ENCODE results near the gene KIF5A.

Gene KIF5A

DNA sequence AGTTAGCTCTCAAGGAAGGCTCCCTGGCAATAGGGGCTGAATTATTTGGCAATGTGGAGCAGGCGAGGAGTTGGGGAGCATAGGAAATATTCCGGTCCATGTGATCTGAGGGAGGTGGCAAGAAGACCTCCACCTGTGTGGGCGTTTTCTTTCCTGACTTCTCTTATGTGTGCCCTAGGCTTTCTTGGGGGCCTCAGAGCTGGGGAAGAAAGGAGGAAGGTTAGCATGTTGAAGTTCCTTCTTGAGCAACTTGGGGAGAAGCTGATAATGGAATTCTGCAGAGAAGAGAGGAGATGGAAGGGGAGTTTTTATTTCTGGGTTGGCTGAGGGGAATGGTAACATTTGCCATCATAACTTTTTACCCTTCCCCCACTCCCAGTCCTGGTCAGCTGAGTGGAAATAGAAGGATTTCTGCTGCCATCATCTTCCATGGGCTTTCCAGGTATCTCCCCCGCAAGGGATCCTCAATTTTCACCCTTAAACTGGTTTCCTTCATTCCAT is 56.0 kb downstream of the KIF5A start:
- Histone ChIP-seq H3K36me3 (ENCODE audit: insufficient read depth, insufficient read length, low read length) (peaks cover 52% of the 10 kb centered on the region), H3K9ac (ENCODE audit: insufficient read length, low read depth) (peak overlapping the region; percentile 91), H3K27me3 (ENCODE audit: insufficient read depth, insufficient read length) (no peaks in the 10 kb centered on the region), H3K4me3 (ENCODE audit: insufficient read length, low read depth) (peak overlapping the region; percentile 86), H3K9me3 (ENCODE audit: insufficient read depth, low read length) (no peaks in the 10 kb centered on the region), H3K4me1 (ENCODE audit: insufficient read depth, insufficient read length) (peaks cover 8% of the 10 kb centered on the region)
- TF ChIP-seq YY1 (IDR thresholded peaks at IDR 0.05; ENCODE audit: insufficient read depth, insufficient read length) (no peak), ZNF274 (IDR thresholded peaks at IDR 0.05; ENCODE audit: low read depth, low read length) (no peak), SUZ12 (IDR thresholded peaks at IDR 0.05; ENCODE audit: extremely low read depth, insufficient read depth, insufficient read length) (no peak)
- DNase-seq (ENCODE audit: low read depth, low spot score) = no peak

- no peaks in the 10 kb centered on the region for H3K9me3 ChIP-seq (ENCODE audit: insufficient read depth, low read length)
- peaks cover 46% of the 10 kb centered on the region for H3K36me3 ChIP-seq (ENCODE audit: insufficient read depth, insufficient read length, low read length)
- no peak for DNase-seq (ENCODE audit: low read depth, low spot score)
- peaks cover 8% of the 10 kb centered on the region for H3K4me1 ChIP-seq (ENCODE audit: insufficient read depth, insufficient read length)
- H3K9ac ChIP-seq (ENCODE audit: insufficient read length, low read depth) = no peak overlapping the region
- no peak overlapping the region for H3K4me3 ChIP-seq (ENCODE audit: insufficient read length, low read depth)
- no peaks in the 10 kb centered on the region for H3K27me3 ChIP-seq (ENCODE audit: insufficient read depth, insufficient read length)
- TF ChIP-seq YY1 (IDR thresholded peaks at IDR 0.05; ENCODE audit: insufficient read depth, insufficient read length) (no peak), SUZ12 (IDR thresholded peaks at IDR 0.05; ENCODE audit: extremely low read depth, insufficient read depth, insufficient read length) (no peak), ZNF274 (IDR thresholded peaks at IDR 0.05; ENCODE audit: low read depth, low read length) (no peak)
Measured at GRCh38 chr12:57606399-57606798, 56.6 kb downstream of the KIF5A start.

- H3K4me1 ChIP-seq (ENCODE audit: insufficient read depth, insufficient read length) = peaks cover 8% of the 10 kb centered on the region
- H3K9me3 ChIP-seq (ENCODE audit: insufficient read depth, low read length) = no peaks in the 10 kb centered on the region
- H3K27me3 ChIP-seq (ENCODE audit: insufficient read depth, insufficient read length) = no peaks in the 10 kb centered on the region
- no peak overlapping the region for H3K4me3 ChIP-seq (ENCODE audit: insufficient read length, low read depth)
- H3K9ac ChIP-seq (ENCODE audit: insufficient read length, low read depth) = peak overlapping the region; percentile 8
- DNase-seq (ENCODE audit: low read depth, low spot score) = no peak
- TF ChIP-seq YY1 (IDR thresholded peaks at IDR 0.05; ENCODE audit: insufficient read depth, insufficient read length) = no peak
- TF ChIP-seq ZNF274 (IDR thresholded peaks at IDR 0.05; ENCODE audit: low read depth, low read length) = no peak
- TF ChIP-seq SUZ12 (IDR thresholded peaks at IDR 0.05; ENCODE audit: extremely low read depth, insufficient read depth, insufficient read length) = no peak
- peaks cover 42% of the 10 kb centered on the region for H3K36me3 ChIP-seq (ENCODE audit: insufficient read depth, insufficient read length, low read length)
Measured at GRCh38 chr12:57606821-57607220, 57.0 kb downstream of the KIF5A start.

GRCh38 chr12:57607958-57608663 is 58.3 kb downstream of the KIF5A start:
- no peak overlapping the region for H3K9ac ChIP-seq (ENCODE audit: insufficient read length, low read depth)
- no peaks in the 10 kb centered on the region for H3K9me3 ChIP-seq (ENCODE audit: insufficient read depth, low read length)
- H3K36me3 ChIP-seq (ENCODE audit: insufficient read depth, insufficient read length, low read length) = peaks cover 32% of the 10 kb centered on the region
- no peak for DNase-seq (ENCODE audit: low read depth, low spot score)
- H3K4me1 ChIP-seq (ENCODE audit: insufficient read depth, insufficient read length) = peaks cover 12% of the 10 kb centered on the region
- H3K4me3 ChIP-seq (ENCODE audit: insufficient read length, low read depth) = no peak overlapping the region
- TF ChIP-seq SUZ12 (IDR thresholded peaks at IDR 0.05; ENCODE audit: extremely low read depth, insufficient read depth, insufficient read length) (no peak), ZNF274 (IDR thresholded peaks at IDR 0.05; ENCODE audit: low read depth, low read length) (no peak), YY1 (IDR thresholded peaks at IDR 0.05; ENCODE audit: insufficient read depth, insufficient read length) (no peak)
- no peaks in the 10 kb centered on the region for H3K27me3 ChIP-seq (ENCODE audit: insufficient read depth, insufficient read length)

GRCh38 chr12:57609101-57609780 is 59.4 kb downstream of the KIF5A start:
- TF ChIP-seq ZNF274 (IDR thresholded peaks at IDR 0.05; ENCODE audit: low read depth, low read length) (no peak), YY1 (IDR thresholded peaks at IDR 0.05; ENCODE audit: insufficient read depth, insufficient read length) (no peak), SUZ12 (IDR thresholded peaks at IDR 0.05; ENCODE audit: extremely low read depth, insufficient read depth, insufficient read length) (no peak)
- DNase-seq (ENCODE audit: low read depth, low spot score) = no peak
- Histone ChIP-seq H3K9me3 (ENCODE audit: insufficient read depth, low read length) (no peaks in the 10 kb centered on the region), H3K4me1 (ENCODE audit: insufficient read depth, insufficient read length) (peaks cover 15% of the 10 kb centered on the region), H3K36me3 (ENCODE audit: insufficient read depth, insufficient read length, low read length) (peaks cover 41% of the 10 kb centered on the region), H3K9ac (ENCODE audit: insufficient read length, low read depth) (no peak overlapping the region), H3K4me3 (ENCODE audit: insufficient read length, low read depth) (no peak overlapping the region), H3K27me3 (ENCODE audit: insufficient read depth, insufficient read length) (no peaks in the 10 kb centered on the region)

DNA sequence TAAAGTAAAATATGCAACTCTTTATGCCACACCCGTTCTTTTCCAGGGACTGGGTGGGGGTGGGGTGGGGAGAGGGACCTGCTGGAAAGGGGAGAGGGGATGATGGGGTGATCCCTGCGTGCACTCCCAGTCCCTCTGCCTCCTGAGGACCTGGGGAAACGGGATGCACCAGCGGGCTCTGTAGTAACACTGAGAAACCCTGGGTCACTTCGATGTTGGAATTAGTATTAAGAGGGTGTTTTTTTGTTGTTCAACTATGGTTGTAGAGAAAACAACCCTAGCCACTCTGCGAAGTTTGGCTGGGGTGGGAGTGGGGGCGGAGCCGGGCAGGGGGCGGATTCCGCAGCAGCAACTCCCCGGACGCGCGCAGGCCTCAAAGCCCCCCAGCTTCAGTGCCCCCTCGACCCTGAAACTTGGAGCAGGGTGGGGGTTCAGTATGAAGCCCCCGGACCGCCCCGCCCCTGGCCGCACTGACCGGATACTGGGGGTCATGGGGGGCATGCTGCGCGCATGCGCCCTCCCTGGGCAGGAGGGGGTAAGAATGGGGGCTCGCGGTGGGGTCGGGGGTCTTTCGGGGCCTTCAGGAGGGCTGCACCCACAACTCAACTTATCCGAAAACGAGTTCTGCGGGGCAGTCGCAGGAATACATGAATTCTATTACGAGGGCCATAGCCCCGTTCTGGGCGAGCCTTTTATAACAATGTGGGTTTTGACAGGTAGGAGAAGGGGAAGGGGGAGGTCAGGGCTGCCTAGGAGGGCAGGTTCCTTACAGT is 60.1 kb downstream of the KIF5A start:
- Histone ChIP-seq H3K4me1 (ENCODE audit: insufficient read depth, insufficient read length) (peaks cover 19% of the 10 kb centered on the region), H3K9ac (ENCODE audit: insufficient read length, low read depth) (peak overlapping the region; percentile 81), H3K36me3 (ENCODE audit: insufficient read depth, insufficient read length, low read length) (peaks cover 49% of the 10 kb centered on the region), H3K9me3 (ENCODE audit: insufficient read depth, low read length) (no peaks in the 10 kb centered on the region), H3K27me3 (ENCODE audit: insufficient read depth, insufficient read length) (no peaks in the 10 kb centered on the region), H3K4me3 (ENCODE audit: insufficient read length, low read depth) (peak overlapping the region; percentile 55)
- DNase-seq (ENCODE audit: low read depth, low spot score) = no peak
- no peak for TF ChIP-seq SUZ12 (IDR thresholded peaks at IDR 0.05; ENCODE audit: extremely low read depth, insufficient read depth, insufficient read length)
- TF ChIP-seq ZNF274 (IDR thresholded peaks at IDR 0.05; ENCODE audit: low read depth, low read length) = no peak
- TF ChIP-seq YY1 (IDR thresholded peaks at IDR 0.05; ENCODE audit: insufficient read depth, insufficient read length) = no peak

Measured in NT2/D1 (cell line).